IMR-90 (cell line): ENCODE results near the gene SPTB. TPM values are rescaled to one million over a fixed set of nuclear protein-coding genes. Genes with fewer than 3 reads are reported as not detected.

Experiments
- ATAC-seq: fragments of 200-7000 bp; cut with Tn5 transposase; 2 replicates; pipeline ENCODE4 v1.9.1; 2020; ENCODE audit warnings: low read depth, mild to moderate bottlenecking, moderate library complexity
- BruUV-seq: library from RNA; stranded (reverse); fragments of 400-500 nt; replicated peaks from 2 replicates; lab custom pipeline; 2021; lab: Mats Ljungman, UMichigan
- CTCF ChIA-PET: fragments of 300-600 bp; formaldehyde crosslinking; extraction: SDS; loops from one replicate; lab custom pipeline; 2021; ENCODE audit warnings: antibody characterized with exemption; lab: Yijun Ruan, JAX
- POLR2A ChIA-PET: fragments of 300-600 bp; sonication (Branson Sonifier 250); formaldehyde crosslinking; loops from one replicate; lab custom pipeline; 2022; ENCODE audit warnings: antibody characterized with exemption; ENCODE audit not compliant: unreplicated experiment; lab: Charles Lee
- DNase-seq: peaks from one replicate; pipeline ENCODE4 v3.0.0; 2013
- H2AFZ ChIP-seq: replicated peaks from 2 replicates; pipeline ENCODE3; 2013; ENCODE audit warnings: low read length, mild to moderate bottlenecking; ENCODE audit not compliant: poor library complexity
- H2AK5ac ChIP-seq: 2 replicates; pipeline ENCODE4 v1.6.1; 2013; ENCODE audit warnings: low read depth, low read length, inconsistent platforms
- H2AK9ac ChIP-seq: replicated peaks from 2 replicates; pipeline ENCODE3; 2013; ENCODE audit warnings: mild to moderate bottlenecking, low read depth, low read length, moderate library complexity; ENCODE audit not compliant: poor library complexity
- H2BK120ac ChIP-seq: 2 replicates; pipeline ENCODE4 v1.6.1; 2013; ENCODE audit warnings: low read depth, low read length, inconsistent platforms
- H2BK15ac ChIP-seq: 3 replicates; pipeline ENCODE4 v1.6.1; 2013; ENCODE audit warnings: low read depth, low read length, inconsistent platforms
- H2BK20ac ChIP-seq: 2 replicates; pipeline ENCODE4 v1.6.1; 2013; ENCODE audit warnings: low read depth, mild to moderate bottlenecking, inconsistent platforms, low read length, moderate library complexity
- H2BK5ac ChIP-seq: 2 replicates; pipeline ENCODE4 v1.6.1; 2013; ENCODE audit warnings: mild to moderate bottlenecking, low read depth, low read length, inconsistent platforms; ENCODE audit not compliant: poor library complexity, severe bottlenecking
- H3K14ac ChIP-seq: replicated peaks from 2 replicates; pipeline ENCODE4 v1.6.1; 2013; ENCODE audit warnings: low read depth, low read length, inconsistent platforms
- H3K18ac ChIP-seq: 2 replicates; pipeline ENCODE4 v1.6.1; 2013; ENCODE audit warnings: low read depth, low read length, control low read depth
- H3K23ac ChIP-seq: 2 replicates; pipeline ENCODE4 v1.6.1; 2013; ENCODE audit warnings: low read depth, low read length, inconsistent platforms
- H3K27ac ChIP-seq: 2 replicates; pipeline ENCODE4 v1.5.1; 2013; ENCODE audit warnings: mild to moderate bottlenecking, control low read depth, low read length; ENCODE audit not compliant: insufficient read depth
- H3K27me3 ChIP-seq: 2 replicates; pipeline ENCODE4 v1.6.1; 2013; ENCODE audit warnings: low read length; ENCODE audit not compliant: control insufficient read depth, insufficient read depth
- H3K36me3 ChIP-seq: 2 replicates; pipeline ENCODE4 v1.6.1; 2013; ENCODE audit warnings: low read length, mixed read lengths; ENCODE audit not compliant: control insufficient read depth, insufficient read depth
- H3K4ac ChIP-seq: 2 replicates; pipeline ENCODE4 v1.6.1; 2013; ENCODE audit warnings: low read depth, low read length, inconsistent platforms
- H3K4me1 ChIP-seq: 2 replicates; pipeline ENCODE4 v1.6.1; 2013; ENCODE audit warnings: low read length, mixed read lengths; ENCODE audit not compliant: control insufficient read depth, insufficient read depth
- H3K4me2 ChIP-seq: 2 replicates; pipeline ENCODE4 v1.6.1; 2013; ENCODE audit warnings: low read depth, mild to moderate bottlenecking, control low read depth, low read length, moderate library complexity
- H3K4me3 ChIP-seq: 2 replicates; pipeline ENCODE4 v1.5.1; 2013; ENCODE audit warnings: low read depth, mild to moderate bottlenecking, control low read depth, low read length, moderate library complexity; ENCODE audit not compliant: insufficient read depth
- H3K56ac ChIP-seq: 2 replicates; pipeline ENCODE4 v1.6.1; 2013; ENCODE audit warnings: low read length, inconsistent platforms; ENCODE audit not compliant: insufficient read depth; ENCODE audit errors: extremely low read depth
- H3K79me1 ChIP-seq, 2 experiments: 2 replicates each; pipeline ENCODE4 v1.6.1; 2013; ENCODE audit warnings: low read length in 2 of 2, inconsistent platforms in 1 of 2, low read depth in 1 of 2
- H3K9ac ChIP-seq: 2 replicates; pipeline ENCODE4 v1.6.1; 2013; ENCODE audit warnings: low read depth, low read length, control low read depth
- H3K9me1 ChIP-seq: 2 replicates; pipeline ENCODE4 v1.6.1; 2013; ENCODE audit warnings: low read length, inconsistent platforms; ENCODE audit not compliant: insufficient read depth
- H3K9me3 ChIP-seq: 2 replicates; pipeline ENCODE4 v1.6.1; 2013; ENCODE audit warnings: low read length; ENCODE audit not compliant: control insufficient read depth, insufficient read depth
- H4K20me1 ChIP-seq: 2 replicates; pipeline ENCODE4 v1.6.1; 2013; ENCODE audit warnings: low read length, inconsistent platforms; ENCODE audit not compliant: insufficient read depth
- H4K5ac ChIP-seq: 2 replicates; pipeline ENCODE4 v1.6.1; 2013; ENCODE audit warnings: mild to moderate bottlenecking, low read depth, low read length, control low read depth
- H4K8ac ChIP-seq, 2 experiments: 2 replicates each; pipeline ENCODE4 v1.6.1; 2013; ENCODE audit warnings: low read depth in 2 of 2, low read length in 2 of 2, control low read depth in 1 of 2, inconsistent platforms in 1 of 2
- H4K91ac ChIP-seq: 2 replicates; pipeline ENCODE4 v1.6.1; 2013; ENCODE audit warnings: low read depth, low read length, inconsistent platforms; ENCODE audit not compliant: insufficient read depth
- BHLHE40 ChIP-seq: fragments of 150-350 bp; IDR thresholded peaks from 2 replicates; pipeline ENCODE4 v1.6.1; 2016; ENCODE audit warnings: mild to moderate bottlenecking, low read depth, low read length
- CEBPB ChIP-seq: IDR thresholded peaks from 2 replicates; pipeline ENCODE4 v1.6.1; 2012; ENCODE audit warnings: low read depth, low read length, improper control_type of control experiment
- CHD1 ChIP-seq: IDR thresholded peaks from 2 replicates; pipeline ENCODE4 v1.6.1; 2012; ENCODE audit warnings: low read depth, low read length, improper control_type of control experiment
- FOS ChIP-seq: fragments of 150-350 bp; IDR thresholded peaks from 2 replicates; pipeline ENCODE4 v1.6.1; 2016; ENCODE audit warnings: low read depth, low read length
- MAFK ChIP-seq: IDR thresholded peaks from 2 replicates; pipeline ENCODE4 v1.6.1; 2012; ENCODE audit warnings: low read depth, low read length, improper control_type of control experiment
- MAZ ChIP-seq: IDR thresholded peaks from 2 replicates; pipeline ENCODE4 v1.6.1; 2012; ENCODE audit warnings: low read depth, mild to moderate bottlenecking, low read length, improper control_type of control experiment, moderate library complexity, borderline replicate concordance
- MXI1 ChIP-seq: IDR thresholded peaks from 2 replicates; pipeline ENCODE4 v1.6.1; 2012; ENCODE audit warnings: low read depth, mild to moderate bottlenecking, low read length, moderate library complexity, borderline replicate concordance
- NFE2L2 ChIP-seq: fragments of 150-350 bp; IDR thresholded peaks from 2 replicates; pipeline ENCODE4 v1.6.1; 2016; ENCODE audit warnings: low read depth, mild to moderate bottlenecking, low read length
- POLR2A ChIP-seq: IDR thresholded peaks from 2 replicates; pipeline ENCODE4 v1.6.1; 2012; ENCODE audit warnings: mild to moderate bottlenecking, low read depth, low read length
- RAD21 ChIP-seq: IDR thresholded peaks from 2 replicates; pipeline ENCODE4 v1.6.1; 2012; ENCODE audit warnings: low read length, improper control_type of control experiment
- RCOR1 ChIP-seq: IDR thresholded peaks from 2 replicates; pipeline ENCODE4 v1.6.1; 2012; ENCODE audit warnings: mild to moderate bottlenecking, low read length, improper control_type of control experiment; ENCODE audit not compliant: insufficient replicate concordance
- RFX5 ChIP-seq: IDR thresholded peaks from 2 replicates; pipeline ENCODE4 v1.8.0; 2012; ENCODE audit warnings: low read depth, mild to moderate bottlenecking, low read length, moderate library complexity
- SMC3 ChIP-seq: fragments of 150-350 bp; IDR thresholded peaks from 2 replicates; pipeline ENCODE4 v1.6.1; 2016; ENCODE audit warnings: low read depth, mild to moderate bottlenecking, antibody characterized with exemption, low read length, moderate library complexity
- WGBS, 2 experiments: methylation state at CpG; one replicate each; pipeline versions ENCODE4 v1.1.5 to v1.1.7; 2013; ENCODE audit warnings: missing lambda C conversion rate in 2 of 2; ENCODE audit not compliant: insufficient read length in 1 of 2; ENCODE audit errors: extremely low coverage in 2 of 2; 5-methylcytosine and 5-hydroxymethylcytosine counted together
- dilution Hi-C: fragments of 300-500 bp; cut with HindIII; formaldehyde crosslinking; loops from one replicate; pipeline ENCODE4 v1.14.3; 2018; ENCODE audit warnings: low sequenced_read_pairs; ENCODE audit not compliant: unreplicated experiment
- in situ Hi-C: fragments of 300-500 bp; cut with MboI; formaldehyde crosslinking; loops from 3 replicates; pipeline ENCODE4 v1.14.3; 2019; ENCODE audit warnings: low sequenced_read_pairs, inconsistent platforms, mixed read lengths
- intact Hi-C: fragments of 100-400 bp; cut with micrococcal nuclease; formaldehyde crosslinking; loops from 2 replicates; pipeline ENCODE4 v1.10.0; 2022
- polyA plus RNA-seq, 3 experiments: library from polyadenylated mRNA; depleted of rRNA; stranded (reverse); fragments of >200 nt; gene quantifications; 2 replicates each; pipeline ENCODE4 v1.2.3, GENCODE V29; 2012; ENCODE audit warnings: low replicate concordance in 1 of 3
- total RNA-seq: library from RNA; depleted of rRNA; stranded (reverse); fragments of >200 nt; gene quantifications from 2 replicates; pipeline ENCODE4 v1.2.3, GENCODE V29; 2012
- TF ChIP-seq, protein P1 (sequence below): fragments of 150-350 bp; IDR thresholded peaks from 2 replicates; pipeline ENCODE4 v1.6.1; 2017; ENCODE audit warnings: mild to moderate bottlenecking, antibody characterized with exemption, low read length, low read depth
- TF ChIP-seq, protein P2 (sequence below): fragments of 150-350 bp; IDR thresholded peaks from 2 replicates; pipeline ENCODE4 v1.6.1; 2016; ENCODE audit warnings: low read depth, mild to moderate bottlenecking, low read length, moderate library complexity, borderline replicate concordance
- TF ChIP-seq, protein P3 (sequence below): conservative IDR thresholded peaks from 2 replicates; pipeline ENCODE4 v1.5.1; 2012; ENCODE audit warnings: mild to moderate bottlenecking, low read depth, low read length, improper control_type of control experiment

Gene SPTB
- total and polyA plus RNA-seq, 2 of the 4 experiments (the other 2 are of a cell fraction), result under 0.01 to 0.07 TPM

DNA sequence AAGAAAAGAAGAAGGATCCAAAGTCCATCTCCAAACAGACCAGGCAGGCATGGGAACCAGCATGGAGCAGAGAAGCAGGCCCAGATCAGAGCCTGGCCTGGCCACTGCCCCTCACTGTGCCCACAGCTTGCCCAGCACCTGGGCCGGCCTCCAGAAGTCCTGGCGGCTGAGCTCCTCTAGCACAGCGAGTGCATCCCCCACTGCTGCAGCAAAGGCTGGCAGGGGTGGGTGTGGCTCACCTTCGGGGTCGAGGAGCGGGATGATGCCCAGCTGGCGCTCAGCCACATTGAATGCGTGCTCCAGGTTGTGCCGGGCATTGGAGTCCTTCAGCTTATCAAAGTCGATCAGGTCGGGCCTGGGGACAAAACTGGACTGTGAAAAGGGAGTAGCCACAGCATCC is 78.7 kb downstream of the SPTB start:
- H2BK5ac ChIP-seq, result no peak overlapping the region
- no peak overlapping the region for H2BK20ac ChIP-seq
- H2BK15ac ChIP-seq, result no peak overlapping the region
- no peak overlapping the region for H3K18ac ChIP-seq
- H4K8ac ChIP-seq, result no peak overlapping the region
- no peaks in the 10 kb centered on the region for H4K20me1 ChIP-seq
- no peaks in the 10 kb centered on the region for H3K79me1 ChIP-seq
- no peak overlapping the region for H3K56ac ChIP-seq
- H3K23ac ChIP-seq, result no peak overlapping the region
- H3K9me3 ChIP-seq, result no peaks in the 10 kb centered on the region
- no peak overlapping the region for H2AFZ ChIP-seq
- ATAC-seq (no peak), DNase-seq (no peak)
- peaks cover 17% of the 10 kb centered on the region for H3K27me3 ChIP-seq
- CTCF ChIA-PET, result interaction anchor here (0.6 to 2.6 kb wide), 5 partner anchors 12 to 91 kb away, joined by 3 to 22 read pairs (median 4); no protein-coding TSS in a partner anchor
- H3K14ac ChIP-seq, result no peak overlapping the region
- H3K4me1 ChIP-seq, result peaks cover 6% of the 10 kb centered on the region
- BruUV-seq, result no TSS peak
- in situ Hi-C loops (no loop called here), dilution Hi-C loops (no loop called here), intact Hi-C loops (no loop called here)
- TF ChIP-seq CHD1, result no peak
- TF ChIP-seq POLR2A, result no peak
- TF ChIP-seq CEBPB, result no peak
- no peak for TF ChIP-seq MXI1
- TF ChIP-seq RCOR1, result no peak
- TF ChIP-seq, protein P1, sequence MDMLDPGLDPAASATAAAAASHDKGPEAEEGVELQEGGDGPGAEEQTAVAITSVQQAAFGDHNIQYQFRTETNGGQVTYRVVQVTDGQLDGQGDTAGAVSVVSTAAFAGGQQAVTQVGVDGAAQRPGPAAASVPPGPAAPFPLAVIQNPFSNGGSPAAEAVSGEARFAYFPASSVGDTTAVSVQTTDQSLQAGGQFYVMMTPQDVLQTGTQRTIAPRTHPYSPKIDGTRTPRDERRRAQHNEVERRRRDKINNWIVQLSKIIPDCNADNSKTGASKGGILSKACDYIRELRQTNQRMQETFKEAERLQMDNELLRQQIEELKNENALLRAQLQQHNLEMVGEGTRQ, result no peak
- no peak for TF ChIP-seq MAFK
- TF ChIP-seq MAZ, result no peak
- TF ChIP-seq FOS, result no peak
- TF ChIP-seq, protein P2, sequence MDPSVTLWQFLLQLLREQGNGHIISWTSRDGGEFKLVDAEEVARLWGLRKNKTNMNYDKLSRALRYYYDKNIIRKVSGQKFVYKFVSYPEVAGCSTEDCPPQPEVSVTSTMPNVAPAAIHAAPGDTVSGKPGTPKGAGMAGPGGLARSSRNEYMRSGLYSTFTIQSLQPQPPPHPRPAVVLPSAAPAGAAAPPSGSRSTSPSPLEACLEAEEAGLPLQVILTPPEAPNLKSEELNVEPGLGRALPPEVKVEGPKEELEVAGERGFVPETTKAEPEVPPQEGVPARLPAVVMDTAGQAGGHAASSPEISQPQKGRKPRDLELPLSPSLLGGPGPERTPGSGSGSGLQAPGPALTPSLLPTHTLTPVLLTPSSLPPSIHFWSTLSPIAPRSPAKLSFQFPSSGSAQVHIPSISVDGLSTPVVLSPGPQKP, result no peak
- TF ChIP-seq NFE2L2, result no peak
- no peak for TF ChIP-seq BHLHE40
- no peak for TF ChIP-seq RFX5
- TF ChIP-seq RAD21, result no peak
- TF ChIP-seq, protein P3, sequence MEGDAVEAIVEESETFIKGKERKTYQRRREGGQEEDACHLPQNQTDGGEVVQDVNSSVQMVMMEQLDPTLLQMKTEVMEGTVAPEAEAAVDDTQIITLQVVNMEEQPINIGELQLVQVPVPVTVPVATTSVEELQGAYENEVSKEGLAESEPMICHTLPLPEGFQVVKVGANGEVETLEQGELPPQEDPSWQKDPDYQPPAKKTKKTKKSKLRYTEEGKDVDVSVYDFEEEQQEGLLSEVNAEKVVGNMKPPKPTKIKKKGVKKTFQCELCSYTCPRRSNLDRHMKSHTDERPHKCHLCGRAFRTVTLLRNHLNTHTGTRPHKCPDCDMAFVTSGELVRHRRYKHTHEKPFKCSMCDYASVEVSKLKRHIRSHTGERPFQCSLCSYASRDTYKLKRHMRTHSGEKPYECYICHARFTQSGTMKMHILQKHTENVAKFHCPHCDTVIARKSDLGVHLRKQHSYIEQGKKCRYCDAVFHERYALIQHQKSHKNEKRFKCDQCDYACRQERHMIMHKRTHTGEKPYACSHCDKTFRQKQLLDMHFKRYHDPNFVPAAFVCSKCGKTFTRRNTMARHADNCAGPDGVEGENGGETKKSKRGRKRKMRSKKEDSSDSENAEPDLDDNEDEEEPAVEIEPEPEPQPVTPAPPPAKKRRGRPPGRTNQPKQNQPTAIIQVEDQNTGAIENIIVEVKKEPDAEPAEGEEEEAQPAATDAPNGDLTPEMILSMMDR, result no peak
- TF ChIP-seq SMC3, result no peak
- peaks cover 9% of the 10 kb centered on the region for H3K9me1 ChIP-seq
- no peak overlapping the region for H3K9ac ChIP-seq
- H3K4me3 ChIP-seq, result no peak overlapping the region
- H3K27ac ChIP-seq, result no peak overlapping the region
- no peak overlapping the region for H2AK9ac ChIP-seq
- H2BK120ac ChIP-seq, result no peak overlapping the region
- H4K5ac ChIP-seq, result no peak overlapping the region
- H3K4me2 ChIP-seq, result no peak overlapping the region
- H2AK5ac ChIP-seq, result 0 out of 2 replicates have a peak overlapping the region, but pooled peaks have one; percentile 45
- no peak overlapping the region for H4K91ac ChIP-seq
- POLR2A ChIA-PET, result no interaction called here
- H3K4ac ChIP-seq, result no peak overlapping the region
- 94% methylated on average over 8 of the region's 11 CpGs; no CpG with 5 or more reads in 1 of the 2 experiments for WGBS, 2 experiments
- no peaks in the 10 kb centered on the region for H3K36me3 ChIP-seq
